Astrocyte (in vitro differentiated cells and primary cell): ENCODE results near the gene POU2AF1.

Source experiments
- EZH2 ChIP-seq: IDR thresholded peaks from 2 replicates; pipeline ENCODE4 v1.6.1; 2012; ENCODE audit warnings: mild to moderate bottlenecking, low read length, inconsistent platforms; ENCODE audit not compliant: insufficient read depth
- TF ChIP-seq, protein P1 (sequence below): IDR thresholded peaks from 2 replicates; pipeline ENCODE4 v1.5.1; 2011; ENCODE audit warnings: low read depth, mild to moderate bottlenecking, inconsistent platforms, low read length, moderate library complexity; ENCODE audit not compliant: insufficient read depth

DNA sequence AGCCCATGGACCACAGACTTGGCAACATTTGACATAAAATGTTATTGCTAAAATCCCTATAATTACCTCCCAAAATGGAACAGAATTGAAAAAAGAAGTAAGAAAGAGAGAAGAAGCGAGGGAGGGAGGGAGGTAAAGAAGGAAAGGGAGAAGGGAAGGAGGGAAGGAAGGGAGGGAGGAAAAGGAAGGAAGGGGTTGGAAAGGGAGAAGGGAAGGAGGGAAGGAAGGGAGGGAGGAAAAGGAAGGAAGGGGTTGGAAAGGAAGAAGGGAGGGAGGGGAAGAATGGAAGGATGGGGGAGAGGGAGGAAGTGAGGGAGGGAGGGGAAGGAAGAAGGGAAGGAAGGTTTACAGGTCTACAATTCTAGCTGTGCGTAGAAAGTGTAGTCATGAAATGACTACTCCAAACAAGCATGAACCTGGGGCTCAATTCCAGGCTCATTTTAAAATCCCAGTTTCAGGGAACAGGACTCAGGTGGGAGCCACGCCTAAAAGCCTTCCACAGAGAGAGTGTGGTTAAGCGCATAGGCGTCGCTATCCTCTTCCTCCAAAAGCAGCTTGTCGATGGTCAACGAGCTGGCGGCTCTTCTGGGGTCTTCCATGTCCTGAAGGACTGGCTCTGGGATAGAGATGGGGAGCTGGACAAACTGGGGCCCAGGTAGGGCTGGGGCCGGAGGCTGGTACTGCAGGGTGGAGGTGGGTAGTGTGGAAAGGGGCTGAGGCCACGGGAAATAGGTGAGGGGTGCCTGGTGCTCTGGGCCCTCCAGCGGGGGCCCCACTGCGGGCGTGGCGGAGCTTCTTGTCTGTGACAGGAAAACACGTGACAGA is 25.1 kb downstream of the POU2AF1 start:
- TF ChIP-seq, protein P1, sequence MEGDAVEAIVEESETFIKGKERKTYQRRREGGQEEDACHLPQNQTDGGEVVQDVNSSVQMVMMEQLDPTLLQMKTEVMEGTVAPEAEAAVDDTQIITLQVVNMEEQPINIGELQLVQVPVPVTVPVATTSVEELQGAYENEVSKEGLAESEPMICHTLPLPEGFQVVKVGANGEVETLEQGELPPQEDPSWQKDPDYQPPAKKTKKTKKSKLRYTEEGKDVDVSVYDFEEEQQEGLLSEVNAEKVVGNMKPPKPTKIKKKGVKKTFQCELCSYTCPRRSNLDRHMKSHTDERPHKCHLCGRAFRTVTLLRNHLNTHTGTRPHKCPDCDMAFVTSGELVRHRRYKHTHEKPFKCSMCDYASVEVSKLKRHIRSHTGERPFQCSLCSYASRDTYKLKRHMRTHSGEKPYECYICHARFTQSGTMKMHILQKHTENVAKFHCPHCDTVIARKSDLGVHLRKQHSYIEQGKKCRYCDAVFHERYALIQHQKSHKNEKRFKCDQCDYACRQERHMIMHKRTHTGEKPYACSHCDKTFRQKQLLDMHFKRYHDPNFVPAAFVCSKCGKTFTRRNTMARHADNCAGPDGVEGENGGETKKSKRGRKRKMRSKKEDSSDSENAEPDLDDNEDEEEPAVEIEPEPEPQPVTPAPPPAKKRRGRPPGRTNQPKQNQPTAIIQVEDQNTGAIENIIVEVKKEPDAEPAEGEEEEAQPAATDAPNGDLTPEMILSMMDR, result no peak
- no peak for TF ChIP-seq EZH2
